NCI-H146 treated with DMSO at 0.1 percent for 48 hours (cell line): ENCODE results near the gene CAPN10.
"Not testable (repeated sequence)": the region's sequence is repeated elsewhere in the genome, so short reads cannot be mapped to it uniquely, and the experiment has no call there.

Experiments used
- DNase-seq: peaks from one replicate; lab custom pipeline; 2025; ENCODE audit not compliant: unreplicated experiment; lab: John Stamatoyannopoulos, UW

Gene CAPN10

DNA sequence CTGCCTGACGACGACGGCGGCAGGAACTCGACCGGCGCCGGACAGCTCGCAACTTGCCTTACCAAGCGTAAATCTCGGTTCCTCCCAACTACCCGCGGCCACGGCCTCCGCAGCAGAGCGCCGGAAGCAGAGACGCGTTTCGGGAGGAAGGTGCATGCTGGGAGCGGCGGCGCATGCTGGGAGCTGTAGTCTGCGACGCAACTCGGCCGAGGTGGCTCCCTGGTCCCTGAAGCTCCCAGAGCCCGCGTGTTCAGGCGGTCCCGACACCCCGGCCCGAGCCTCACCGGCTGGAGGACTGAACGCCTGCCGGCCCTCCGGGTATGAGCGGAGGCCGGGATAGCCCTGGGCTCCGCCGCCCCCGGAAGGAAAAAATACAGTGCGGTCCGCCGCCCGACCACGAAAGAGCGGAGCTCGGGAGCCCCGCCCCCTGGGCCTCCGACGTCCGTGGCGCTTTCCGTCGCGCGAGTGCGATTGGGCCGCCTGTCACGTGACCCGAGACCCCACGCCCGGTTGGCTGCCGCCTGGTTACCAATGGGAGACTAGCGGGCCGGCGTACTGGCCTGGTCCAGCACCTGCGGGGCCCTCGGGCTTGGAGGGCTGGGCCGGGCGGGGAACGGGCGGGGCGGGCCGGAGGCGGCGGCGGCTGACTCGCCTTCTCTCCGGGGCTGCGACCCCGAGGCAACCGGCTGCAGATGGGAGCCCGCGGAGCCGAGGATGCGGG lies at the start of gene CAPN10:
Gene CAPN10 (plus strand): TSS at position 537 of the 721 bp plus-strand sequence. CDS start 178 bp downstream, at position 715.
- peak; percentile 78 for DNase-seq

DNA sequence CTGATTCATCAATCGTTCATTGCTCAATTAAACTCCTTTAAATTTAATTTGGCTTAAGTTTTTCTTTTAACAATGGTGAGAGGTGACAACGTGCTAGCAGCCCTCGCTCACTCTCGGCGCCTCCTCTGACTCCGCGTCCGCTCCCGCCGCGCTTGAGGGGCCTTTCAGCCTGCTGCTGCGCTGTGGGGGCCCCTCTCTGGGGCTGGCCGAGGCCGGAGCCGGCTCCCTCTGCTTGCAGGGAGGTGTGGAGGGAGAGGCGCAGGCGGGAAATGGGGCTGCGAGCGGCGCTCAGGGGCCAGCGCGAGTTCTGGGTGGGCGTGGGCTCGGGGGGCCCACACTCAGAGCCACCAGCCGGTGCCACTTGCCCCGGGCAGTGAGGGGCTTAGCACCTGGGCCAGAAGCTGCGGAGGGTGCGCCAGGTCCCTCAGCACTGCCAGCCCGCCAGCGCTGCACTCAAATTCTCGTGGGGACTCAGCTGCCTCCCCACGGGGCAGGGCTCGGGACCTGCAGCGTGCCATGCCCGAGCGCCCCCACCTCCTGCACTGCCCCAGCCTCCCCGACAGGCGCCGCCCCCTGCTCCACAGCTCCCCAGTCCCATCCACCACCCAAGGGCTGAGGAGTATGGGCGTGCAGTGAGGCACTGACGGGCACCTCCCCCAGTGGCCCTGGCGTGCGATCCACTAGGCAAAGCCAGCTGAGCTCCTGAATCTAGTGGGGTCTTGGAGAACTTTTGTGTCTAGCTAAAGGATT lies 48.3 kb upstream of the CAPN10 start:
- DNase-seq: no peak

DNA sequence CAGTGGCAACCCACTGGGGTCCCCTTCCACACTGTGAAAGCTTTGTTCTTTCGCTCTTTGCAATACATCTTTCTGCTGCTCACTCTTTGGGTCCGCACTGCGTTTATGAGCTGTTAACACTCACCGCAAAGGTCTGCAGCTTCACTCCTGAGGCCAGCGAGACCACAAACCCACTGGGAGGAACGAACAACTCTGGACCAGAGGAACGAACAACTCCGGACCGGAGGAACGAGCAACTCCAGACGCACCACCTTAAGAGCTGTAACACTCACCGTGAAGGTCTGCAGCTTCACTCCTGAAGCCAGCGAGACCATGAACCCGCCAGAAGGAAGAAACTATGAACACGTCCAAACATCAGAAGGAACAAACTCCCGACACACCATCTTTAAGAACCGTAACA lies 47.4 kb upstream of the CAPN10 start:
- not testable (repeated sequence) for DNase-seq

GRCh38 chr2:240539906-240540305 lies 46.6 kb upstream of the CAPN10 start:
- DNase-seq: no peak

GRCh38 chr2:240551288-240551687 lies 35.2 kb upstream of the CAPN10 start:
- DNase-seq: no peak

DNA sequence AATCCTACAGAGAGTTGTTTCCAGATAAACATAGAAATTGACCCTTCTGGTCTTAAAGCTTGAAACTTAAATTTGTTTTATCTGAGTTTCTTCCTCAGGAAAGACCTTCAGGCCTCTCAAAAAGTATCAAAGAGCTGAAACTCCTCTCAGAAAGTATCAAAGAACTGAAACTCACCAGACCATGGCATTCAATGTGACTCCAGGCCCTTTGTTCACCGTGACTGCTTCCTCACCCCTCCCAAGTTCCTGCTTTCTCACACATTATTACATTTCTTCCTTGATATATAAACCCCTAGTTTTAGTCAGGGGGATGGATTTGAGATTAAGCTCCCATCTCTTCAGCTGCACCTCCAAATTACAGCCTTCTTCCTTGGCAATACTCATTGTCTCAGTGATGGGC lies 34.7 kb upstream of the CAPN10 start:
- DNase-seq: no peak

DNA sequence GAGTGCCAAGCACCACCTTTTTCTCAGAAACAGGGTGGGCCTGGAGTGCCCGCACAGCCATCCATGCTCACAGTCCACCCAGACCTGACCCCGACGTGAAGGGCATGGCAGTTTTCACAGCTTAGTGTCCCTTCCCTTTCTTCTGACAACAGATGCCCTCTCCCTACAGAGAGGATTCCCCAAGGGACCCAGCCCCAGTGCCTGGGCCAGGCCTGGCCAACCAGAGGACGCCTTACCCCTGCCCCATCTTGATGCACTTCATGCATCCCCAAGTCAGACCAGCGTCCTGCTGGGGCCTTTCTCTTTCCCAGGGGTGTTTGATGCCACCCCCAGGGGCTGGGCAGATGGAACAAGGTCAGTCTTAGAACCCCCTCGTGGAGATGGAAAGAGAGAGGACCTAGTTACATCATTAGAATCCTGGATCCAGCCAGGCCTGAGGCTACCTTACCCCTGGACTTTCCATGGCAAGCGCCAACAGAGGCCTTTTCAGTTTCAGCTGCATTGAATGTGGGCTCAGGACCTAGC lies 32.5 kb upstream of the CAPN10 start:
- DNase-seq: no peak

DNA sequence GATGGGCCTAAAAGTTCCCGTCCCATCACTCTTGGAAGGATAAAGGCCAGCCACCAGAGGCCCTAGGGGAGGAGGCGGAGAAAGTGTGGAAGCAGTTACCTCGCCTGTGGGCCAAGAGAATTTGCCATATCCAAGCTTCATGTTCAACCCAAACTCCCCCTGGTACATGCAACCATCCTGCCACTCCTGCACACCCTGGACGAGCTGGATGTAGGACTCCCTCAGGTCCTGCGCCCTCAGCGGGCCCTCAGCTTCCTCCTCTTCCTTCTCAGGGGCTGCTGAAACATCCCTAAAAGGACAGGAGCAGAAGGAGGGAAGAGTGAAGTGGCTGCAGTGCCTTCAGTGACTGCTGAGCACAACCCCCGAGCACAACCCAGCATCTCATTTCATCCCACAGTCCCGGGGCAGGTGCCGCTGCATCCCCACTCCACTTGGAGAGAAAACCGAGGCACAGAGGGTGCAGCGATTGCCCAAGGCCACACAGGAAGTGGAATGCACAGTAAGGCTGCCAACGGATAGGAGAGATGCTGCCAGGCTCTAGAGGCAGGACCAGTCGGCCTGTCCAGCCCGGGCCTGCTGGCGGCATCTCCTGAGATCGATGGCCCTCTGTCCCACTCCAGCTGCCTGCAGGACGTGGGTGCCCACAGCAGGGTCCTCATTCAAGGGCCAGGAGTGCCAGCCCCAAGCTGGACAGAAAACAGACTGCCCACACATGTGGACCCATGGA lies 31.6 kb upstream of the CAPN10 start:
- no peak for DNase-seq

DNA sequence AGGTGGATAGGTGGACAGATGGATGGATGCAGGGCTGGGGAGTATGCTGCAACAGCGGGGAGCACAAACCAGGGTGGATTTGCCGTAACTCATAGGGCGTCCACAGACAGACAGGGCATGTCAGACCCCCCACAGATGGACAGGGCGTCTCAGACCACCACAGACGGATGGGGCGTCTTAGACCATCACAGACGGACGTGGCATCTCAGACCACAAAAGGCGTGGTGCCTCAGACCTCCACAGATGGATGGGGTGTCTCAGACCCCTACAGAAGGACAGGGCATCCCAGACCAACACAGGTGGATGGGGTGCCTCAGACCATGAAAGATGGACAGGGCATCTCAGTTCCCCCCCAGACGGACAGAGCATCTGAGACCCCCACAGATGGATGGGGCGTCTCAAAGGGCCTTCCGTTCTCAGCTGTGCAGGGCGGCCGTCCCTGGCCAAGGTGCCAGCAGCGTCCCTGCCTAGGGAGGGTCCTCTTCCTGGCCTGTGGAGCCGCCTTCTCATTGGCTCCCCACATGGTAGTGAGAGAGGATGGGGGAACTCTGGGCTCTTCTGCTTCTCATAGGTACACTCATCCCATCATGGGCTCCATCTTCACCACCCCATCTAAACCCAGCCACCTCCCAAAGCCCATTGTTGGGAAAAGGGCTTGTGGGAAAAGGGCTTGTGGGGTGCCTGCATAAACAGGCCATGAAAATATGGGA lies 30.8 kb upstream of the CAPN10 start:
- no peak for DNase-seq

- no peak for DNase-seq
These were observed 29.9 kb upstream of the CAPN10 start for GRCh38 chr2:240556553-240557100.

DNA sequence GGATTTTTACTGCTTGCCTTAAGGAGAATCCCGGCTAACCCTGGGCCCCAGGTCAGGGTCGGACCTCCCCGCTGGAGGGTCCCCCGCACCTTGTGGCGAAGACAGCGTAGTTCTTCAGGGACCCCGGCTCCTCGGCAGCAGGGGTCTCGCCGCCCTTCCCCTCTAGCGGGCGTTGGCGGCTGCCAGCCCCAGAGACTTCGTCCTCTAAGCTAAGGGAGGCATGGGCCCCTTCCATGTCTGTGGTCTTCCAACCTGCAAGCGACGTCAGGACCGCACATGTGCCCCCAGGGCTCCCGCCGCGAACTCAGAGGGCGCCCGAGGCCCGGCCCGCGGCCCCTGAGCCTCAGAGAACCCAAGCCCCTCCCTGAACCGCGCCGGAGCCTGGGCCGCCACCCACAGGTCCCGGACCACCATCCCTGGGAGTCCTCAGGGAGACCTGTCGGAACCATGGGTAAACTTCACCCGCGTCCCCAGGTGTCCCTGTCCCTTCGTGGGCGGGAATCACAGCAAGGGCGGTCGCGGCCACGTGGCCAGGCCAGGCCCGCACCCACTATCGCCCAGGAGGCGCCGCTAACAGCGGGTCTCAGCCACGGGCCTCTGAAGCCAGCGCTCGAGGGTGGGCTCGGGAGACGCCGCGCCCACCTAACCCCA lies 29.3 kb upstream of the CAPN10 start:
- DNase-seq: no peak

DNA sequence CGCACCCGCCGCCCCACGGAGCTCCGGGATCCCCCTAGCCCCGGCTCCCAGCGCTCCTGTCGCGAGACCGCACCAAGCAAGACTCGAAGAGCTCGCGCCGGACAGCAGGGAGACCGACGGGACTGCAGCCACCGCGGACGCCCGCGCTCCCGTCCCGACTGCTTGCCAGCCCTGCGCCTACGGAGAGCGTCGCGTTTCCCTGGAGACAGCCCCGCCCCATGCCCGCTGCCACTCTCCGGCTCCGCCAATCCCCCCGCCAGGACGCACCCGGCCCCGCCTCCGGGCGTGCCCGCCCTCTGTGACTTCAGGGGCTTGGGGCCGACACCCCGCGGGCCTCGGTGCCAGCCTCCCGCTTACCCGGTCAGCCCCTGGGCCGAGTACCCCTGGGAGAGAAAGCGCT lies 28.7 kb upstream of the CAPN10 start, which contains the start of gene ANKMY1:
Gene ANKMY1 (minus strand): TSS at position 181 of the 400 bp plus-strand sequence. CDS start 653 bp downstream, outside the sequence.
- DNase-seq: no peak

- no peak for DNase-seq
These were observed 28.2 kb upstream of the CAPN10 start for GRCh38 chr2:240558236-240558761.

GRCh38 chr2:240559286-240559685 lies 27.2 kb upstream of the CAPN10 start:
- no peak for DNase-seq

DNA sequence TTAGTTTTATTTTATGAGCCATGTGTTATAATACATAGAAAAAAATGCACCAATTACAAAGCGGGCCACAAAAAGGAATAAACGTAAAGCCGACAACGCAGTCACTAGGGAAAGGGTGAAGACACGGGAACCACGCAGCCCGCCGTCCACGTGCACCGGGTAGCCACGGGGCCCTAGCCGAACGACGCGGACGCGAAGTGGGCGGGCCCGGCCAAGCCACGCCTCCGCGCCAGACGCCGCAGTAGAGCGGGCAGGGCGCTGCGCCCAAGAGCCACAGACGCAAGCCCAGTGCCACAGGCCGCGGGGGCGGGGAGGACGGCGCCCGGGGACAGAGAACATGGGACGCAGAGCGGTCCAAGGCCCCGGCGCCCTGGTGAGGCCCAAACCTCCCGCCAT lies 26.5 kb upstream of the CAPN10 start, which contains the start of gene DUSP28:
Gene DUSP28 (plus strand): TSS at position 274 of the 396 bp plus-strand sequence. CDS start 328 bp downstream, outside the sequence.
- DNase-seq: peak; percentile 27

DNA sequence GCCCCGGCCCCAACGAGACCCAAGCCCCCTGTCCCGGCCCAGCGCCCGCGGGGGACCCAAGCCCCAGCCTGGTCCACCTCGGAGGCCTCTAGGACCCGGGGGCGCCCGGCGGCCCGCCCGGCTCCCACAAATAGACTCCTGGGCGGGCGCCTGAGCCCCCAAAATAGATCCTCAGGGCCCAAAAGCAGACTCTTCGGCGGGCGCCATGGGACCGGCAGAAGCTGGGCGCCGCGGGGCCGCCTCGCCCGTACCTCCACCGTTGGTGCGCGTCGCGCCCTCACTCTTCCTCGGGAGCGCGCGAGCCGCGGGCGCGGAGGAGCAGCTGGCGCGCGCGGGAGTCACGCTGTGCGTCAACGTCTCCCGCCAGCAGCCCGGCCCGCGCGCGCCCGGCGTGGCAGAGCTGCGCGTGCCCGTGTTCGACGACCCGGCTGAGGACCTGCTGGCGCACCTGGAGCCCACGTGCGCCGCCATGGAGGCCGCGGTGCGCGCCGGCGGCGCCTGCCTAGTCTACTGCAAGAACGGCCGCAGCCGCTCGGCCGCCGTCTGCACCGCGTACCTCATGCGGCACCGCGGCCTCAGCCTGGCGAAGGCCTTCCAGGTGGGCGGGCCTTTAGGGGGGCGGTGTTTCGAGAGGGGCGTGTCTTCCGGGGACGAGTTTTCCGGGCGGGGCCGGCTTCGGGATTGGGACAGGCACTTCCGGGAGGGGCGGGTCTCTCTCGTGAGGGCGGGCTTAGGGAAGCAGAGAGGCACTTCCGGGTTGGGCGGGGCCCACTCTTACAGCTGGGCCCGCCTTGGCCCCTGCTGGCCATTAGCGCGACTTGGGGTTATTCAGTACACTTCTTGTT lies 25.8 kb upstream of the CAPN10 start:
- DNase-seq: peak; percentile 86

DNA sequence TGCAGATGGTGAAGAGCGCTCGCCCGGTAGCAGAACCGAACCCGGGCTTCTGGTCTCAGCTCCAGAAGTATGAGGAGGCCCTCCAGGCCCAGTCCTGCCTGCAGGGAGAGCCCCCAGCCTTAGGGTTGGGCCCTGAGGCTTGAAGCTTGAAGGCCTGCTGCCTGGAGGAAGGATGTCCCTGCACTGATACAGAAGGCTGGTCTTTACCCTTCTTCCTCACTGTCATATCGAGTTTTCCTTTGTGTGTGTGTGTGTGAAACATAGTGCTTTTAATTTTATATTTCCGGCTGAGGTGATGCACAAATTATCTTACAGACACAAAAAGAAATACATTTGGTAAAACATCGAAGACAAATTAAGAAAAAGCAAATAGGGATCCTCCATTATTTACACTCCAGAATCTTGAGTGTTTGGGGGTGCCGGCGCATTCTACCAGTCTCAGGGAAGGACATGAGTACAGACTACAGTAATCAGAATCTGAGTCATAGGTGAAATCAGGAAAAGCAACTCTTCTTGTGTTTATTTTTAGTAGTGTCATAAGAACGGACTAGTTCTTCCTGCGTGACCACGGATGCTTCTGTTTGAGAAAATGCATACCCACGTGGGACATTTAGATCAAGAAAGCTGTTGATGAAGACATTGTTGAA lies 25.1 kb upstream of the CAPN10 start:
- DNase-seq: no peak

DNA sequence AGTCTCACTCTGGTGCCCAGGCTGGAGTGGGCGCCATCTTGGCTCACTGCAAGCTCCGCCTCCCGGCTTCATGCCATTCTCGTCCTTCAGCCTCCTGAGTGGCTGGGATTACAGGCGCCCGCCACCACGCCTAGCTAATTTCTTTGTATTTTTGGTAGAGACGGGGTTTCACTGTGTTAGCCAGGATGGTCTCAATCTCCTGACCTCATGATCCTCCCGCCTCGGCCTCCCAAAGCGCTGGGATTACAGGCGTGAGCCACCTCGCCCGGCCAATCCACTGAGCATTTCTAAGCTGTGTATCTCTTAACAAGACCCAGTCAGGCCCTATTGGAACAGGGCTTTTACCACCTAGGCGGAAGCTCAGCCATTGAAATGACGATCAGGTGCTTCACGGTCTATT lies 23.3 kb upstream of the CAPN10 start:
- not testable (repeated sequence) for DNase-seq
